Esophagus muscularis mucosa (tissue), 4 donors: ENCODE measurements around the gene DCDC2. TPM values are rescaled to one million over a fixed set of nuclear protein-coding genes. Genes with fewer than 3 reads are reported as not detected.

Experiments
- DNase-seq: peaks from one replicate; pipeline ENCODE4 v3.0.0-alpha.2; 2017; ENCODE audit errors: extremely low spot score
- H3K27ac ChIP-seq, 4 donors: fragments of 200-600 bp; sonication (generic); replicated peaks in 1 of 4; 1 replicate in 3 of 4; 2 replicates in 1 of 4; pipeline ENCODE4 v1.5.1; 2016 to 2019; ENCODE audit warnings: mild to moderate bottlenecking in 1 of 4
- H3K27me3 ChIP-seq, 4 donors: fragments of 200-600 bp; sonication (generic); one replicate each; pipeline versions ENCODE4 v1.5.1 to v1.6.0; 2016 to 2019
- H3K36me3 ChIP-seq, 4 donors: fragments of 200-600 bp; sonication (generic); one replicate each; pipeline ENCODE4 v1.5.1; 2016 to 2019
- H3K4me1 ChIP-seq, 4 donors: fragments of 200-600 bp; sonication (generic); one replicate each; pipeline ENCODE4 v1.5.1; 2016 to 2019
- H3K4me3 ChIP-seq, 4 donors: fragments of 200-600 bp; sonication (generic); 1 replicate in 2 of 4; 2 replicates in 2 of 4; pipeline ENCODE4 v1.5.1; 2016 to 2019; ENCODE audit warnings: mild to moderate bottlenecking in 4 of 4, moderate library complexity in 1 of 4
- H3K9me3 ChIP-seq, 4 donors: fragments of 200-600 bp; sonication (generic); 1 replicate in 3 of 4; 2 replicates in 1 of 4; pipeline ENCODE4 v1.5.1; 2016 to 2019
- EP300 ChIP-seq: sonication (generic); formaldehyde crosslinking; IDR thresholded peaks from one replicate; pipeline ENCODE4 v1.6.1; 2017; ENCODE audit warnings: antibody characterized with exemption
- POLR2A ChIP-seq: fragments of 450-650 bp; IDR thresholded peaks from one replicate; pipeline ENCODE4 v1.6.1; 2017; ENCODE audit warnings: antibody characterized with exemption, moderate library complexity, mild to moderate bottlenecking, low read depth
- POLR2AphosphoS5 ChIP-seq, 2 donors: sonication (generic); formaldehyde crosslinking; IDR thresholded peaks; one replicate each; pipeline ENCODE4 v1.6.1; 2017; ENCODE audit warnings: antibody characterized with exemption in 2 of 2
- WGBS: methylation state at CpG from one replicate; pipeline ENCODE4 v1.1.5; 2018; 5-methylcytosine and 5-hydroxymethylcytosine counted together
- intact Hi-C: fragments of 100-400 bp; cut with DNase I; formaldehyde crosslinking; loops from one replicate; pipeline ENCODE4 v1.15.1; 2023
- total RNA-seq, 4 donors: library from RNA; depleted of rRNA; stranded (reverse); fragments of >200 nt; gene quantifications; one replicate each; pipeline versions ENCODE4 v1.1.0 to v1.2.1, GENCODE V29; 2016
- TF ChIP-seq, protein P1 (sequence below), 3 experiments: fragments of 200-600 bp in 2 of 3; fragments of 450-650 bp in 1 of 3; sonication (generic) in 2 of 3; IDR thresholded peaks; one replicate each; pipeline ENCODE4 v1.5.1; 2017 to 2019; ENCODE audit warnings: antibody characterized with exemption in 3 of 3, mild to moderate bottlenecking in 2 of 3, moderate library complexity in 1 of 3

Gene DCDC2
- total RNA-seq, 4 donors from 2014 or later = not detected

DNA sequence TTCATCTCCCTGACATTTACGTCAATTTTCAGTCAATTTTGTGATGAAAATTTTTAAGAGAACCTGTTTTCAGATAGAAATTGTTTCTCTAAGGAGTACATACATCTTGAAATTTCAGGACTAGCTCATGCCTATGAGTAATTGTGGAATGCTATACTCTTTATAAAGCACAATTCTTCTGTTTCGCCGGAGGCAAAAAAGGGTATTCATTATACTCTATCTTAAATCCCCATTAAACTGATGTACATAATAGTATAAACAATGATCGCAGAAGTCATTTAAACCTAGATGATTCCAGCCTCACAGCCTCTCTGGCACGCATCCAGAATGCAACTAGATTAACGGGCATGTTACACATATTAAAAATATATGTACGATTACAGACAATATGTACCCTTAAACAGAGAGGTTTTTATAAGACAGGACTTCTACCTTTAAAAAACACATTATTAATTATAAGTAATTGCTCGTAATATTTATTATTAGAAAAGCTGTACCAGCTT lies 169.2 kb downstream of the DCDC2 start:
- DNase-seq = no peak
- Histone ChIP-seq H3K27ac (no peak overlapping the region), H3K4me1 (no peaks in the 10 kb centered on the region), H3K36me3 (no peaks in the 10 kb centered on the region), H3K27me3 (no peaks in the 10 kb centered on the region), H3K4me3 (no peak overlapping the region), H3K9me3 (no peaks in the 10 kb centered on the region)
- TF ChIP-seq EP300 = no peak
- TF ChIP-seq POLR2AphosphoS5 (IDR thresholded peaks at IDR 0.05) = no peak
- TF ChIP-seq, protein P1, sequence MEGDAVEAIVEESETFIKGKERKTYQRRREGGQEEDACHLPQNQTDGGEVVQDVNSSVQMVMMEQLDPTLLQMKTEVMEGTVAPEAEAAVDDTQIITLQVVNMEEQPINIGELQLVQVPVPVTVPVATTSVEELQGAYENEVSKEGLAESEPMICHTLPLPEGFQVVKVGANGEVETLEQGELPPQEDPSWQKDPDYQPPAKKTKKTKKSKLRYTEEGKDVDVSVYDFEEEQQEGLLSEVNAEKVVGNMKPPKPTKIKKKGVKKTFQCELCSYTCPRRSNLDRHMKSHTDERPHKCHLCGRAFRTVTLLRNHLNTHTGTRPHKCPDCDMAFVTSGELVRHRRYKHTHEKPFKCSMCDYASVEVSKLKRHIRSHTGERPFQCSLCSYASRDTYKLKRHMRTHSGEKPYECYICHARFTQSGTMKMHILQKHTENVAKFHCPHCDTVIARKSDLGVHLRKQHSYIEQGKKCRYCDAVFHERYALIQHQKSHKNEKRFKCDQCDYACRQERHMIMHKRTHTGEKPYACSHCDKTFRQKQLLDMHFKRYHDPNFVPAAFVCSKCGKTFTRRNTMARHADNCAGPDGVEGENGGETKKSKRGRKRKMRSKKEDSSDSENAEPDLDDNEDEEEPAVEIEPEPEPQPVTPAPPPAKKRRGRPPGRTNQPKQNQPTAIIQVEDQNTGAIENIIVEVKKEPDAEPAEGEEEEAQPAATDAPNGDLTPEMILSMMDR (IDR thresholded peaks at IDR 0.05) = no peak
- TF ChIP-seq POLR2A = no peak
- intact Hi-C loops = no loop called here
- 63% methylated on average over 8 of the region's 8 CpGs for WGBS

DNA sequence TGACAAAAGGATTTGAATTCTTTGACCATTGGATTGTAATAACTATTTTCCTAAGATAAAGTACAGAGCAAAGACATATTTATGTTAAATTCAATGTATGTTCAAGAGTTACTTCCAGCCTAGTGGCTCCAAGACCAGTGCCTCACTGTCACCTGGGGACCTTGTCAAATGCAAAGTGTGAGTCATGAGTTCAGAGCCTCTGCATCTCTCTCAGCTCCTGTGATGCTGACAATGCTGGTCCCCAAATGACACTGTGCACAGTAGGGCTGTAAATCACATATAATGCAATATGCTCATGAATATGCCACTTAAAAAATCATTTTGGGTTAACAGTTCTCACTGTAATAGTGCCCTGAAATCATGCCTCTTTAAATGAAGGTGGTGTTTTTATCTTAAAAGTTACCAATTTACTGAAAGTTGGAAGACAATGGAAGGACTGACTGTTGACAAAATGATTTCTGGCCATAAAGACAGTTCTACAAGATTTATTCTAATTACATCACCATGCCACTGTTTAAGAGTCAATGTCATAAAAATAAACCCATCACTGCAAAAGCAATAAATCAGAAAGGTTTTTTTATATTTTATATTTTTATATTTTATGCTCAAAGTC lies 169.8 kb downstream of the DCDC2 start:
- DNase-seq = no peak
- no peaks in the 10 kb centered on the region for H3K36me3 ChIP-seq
- intact Hi-C loops = no loop called here
- peaks cover 0 to under 1% (median 0%) of the 10 kb centered on the region in 4 donors for H3K9me3 ChIP-seq
- H3K4me3 ChIP-seq = no peak overlapping the region
- H3K4me1 ChIP-seq = no peaks in the 10 kb centered on the region
- no peaks in the 10 kb centered on the region for H3K27me3 ChIP-seq
- TF ChIP-seq EP300 (no peak), POLR2A (no peak), POLR2AphosphoS5 (IDR thresholded peaks at IDR 0.05) (no peak)
- TF ChIP-seq, protein P1 (IDR thresholded peaks at IDR 0.05) = no peak
- no peak overlapping the region for H3K27ac ChIP-seq

DNA sequence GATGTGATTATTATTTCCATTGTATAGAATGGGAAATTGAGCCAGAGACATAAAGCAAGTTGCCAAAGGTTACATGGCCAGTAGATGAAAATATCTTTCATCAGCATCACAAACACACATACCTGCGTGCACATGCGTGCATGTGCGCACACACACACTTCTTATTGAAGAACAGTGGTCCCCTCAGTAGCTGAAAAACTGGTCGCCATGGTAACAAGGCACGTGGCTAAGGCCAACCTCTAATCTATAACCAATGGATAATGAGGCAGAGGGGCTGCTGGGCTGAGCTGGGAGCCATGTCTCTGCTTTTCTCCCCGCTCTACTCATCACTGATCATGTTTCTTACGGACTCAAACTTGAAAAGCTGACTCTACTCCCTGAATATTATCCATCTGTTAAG lies 171.5 kb downstream of the DCDC2 start:
- 96% methylated on average over 6 of the region's 7 CpGs for WGBS
- TF ChIP-seq POLR2A = no peak
- no peak for TF ChIP-seq EP300
- TF ChIP-seq POLR2AphosphoS5 (IDR thresholded peaks at IDR 0.05) = no peak
- Histone ChIP-seq H3K36me3 (no peaks in the 10 kb centered on the region), H3K4me3 (no peak overlapping the region), H3K9me3 (peaks cover 0 to 6% (median 0%) of the 10 kb centered on the region in 4 donors), H3K27me3 (no peaks in the 10 kb centered on the region), H3K4me1 (no peaks in the 10 kb centered on the region), H3K27ac (no peak overlapping the region)
- no peak for DNase-seq
- intact Hi-C loops = no loop called here

DNA sequence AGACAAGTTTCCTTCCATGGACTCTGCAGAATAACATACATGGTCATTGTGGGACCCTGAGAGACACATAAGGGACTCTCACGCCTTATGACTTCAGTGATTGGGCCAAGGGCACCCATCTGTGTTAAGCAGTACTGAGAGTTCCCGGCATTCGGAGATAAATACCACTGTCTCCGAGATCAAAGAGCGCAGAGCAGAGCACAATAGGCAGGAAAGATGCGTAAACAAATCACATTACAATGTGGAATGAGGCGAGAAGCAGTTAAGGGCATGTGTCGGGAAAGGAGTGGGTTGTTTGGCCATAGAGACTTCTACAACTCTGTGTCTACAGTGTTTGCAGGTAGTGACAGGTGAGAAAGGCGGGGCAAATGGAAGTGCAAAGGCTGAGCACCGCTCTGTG lies 174.3 kb downstream of the DCDC2 start:
- H3K4me3 ChIP-seq = no peak overlapping the region
- 80% methylated on average over 10 of the region's 10 CpGs for WGBS
- TF ChIP-seq, protein P1 (IDR thresholded peaks at IDR 0.05) = no peak
- no peak for TF ChIP-seq EP300
- TF ChIP-seq POLR2A = no peak
- TF ChIP-seq POLR2AphosphoS5 (IDR thresholded peaks at IDR 0.05) = no peak
- intact Hi-C loops = no loop called here
- H3K27ac ChIP-seq = no peak overlapping the region
- no peak for DNase-seq
- H3K4me1 ChIP-seq = no peaks in the 10 kb centered on the region
- peaks cover 0 to 6% (median 0%) of the 10 kb centered on the region in 4 donors for H3K9me3 ChIP-seq
- H3K36me3 ChIP-seq = no peaks in the 10 kb centered on the region
- no peaks in the 10 kb centered on the region for H3K27me3 ChIP-seq

DNA sequence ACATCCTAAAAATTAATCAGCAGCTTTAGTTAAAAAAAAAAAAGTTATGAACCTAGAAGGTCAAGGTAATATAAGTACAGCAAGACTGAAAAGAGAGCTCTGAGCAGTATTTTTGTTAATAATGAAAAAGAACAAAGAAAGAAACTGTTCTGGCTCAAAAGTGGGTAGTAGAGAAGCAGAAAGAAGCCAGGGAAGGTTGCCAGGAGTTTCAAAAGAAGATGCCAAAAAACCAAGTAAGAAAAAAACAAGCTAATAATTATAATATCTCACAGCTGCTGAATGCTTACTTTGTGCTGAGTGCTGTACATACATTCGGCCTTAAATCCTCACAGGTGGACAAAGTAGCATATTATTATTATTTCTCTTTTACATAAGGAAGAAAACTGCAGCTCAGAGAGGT lies 200.0 kb downstream of the DCDC2 start:
- Histone ChIP-seq H3K36me3 (no peaks in the 10 kb centered on the region), H3K27ac (no peak overlapping the region), H3K4me1 (no peaks in the 10 kb centered on the region), H3K9me3 (no peaks in the 10 kb centered on the region), H3K27me3 (no peaks in the 10 kb centered on the region), H3K4me3 (no peak overlapping the region)
- DNase-seq = no peak
- no peak for TF ChIP-seq POLR2A
- no peak for TF ChIP-seq POLR2AphosphoS5 (IDR thresholded peaks at IDR 0.05)
- TF ChIP-seq, protein P1 (IDR thresholded peaks at IDR 0.05) = no peak
- intact Hi-C loops = no loop called here
- 21% methylated on average over 1 of the region's 1 CpG for WGBS
